GM15510 (cell line): ENCODE data around the gene PDE1A.

Experiments used
- POLR2A ChIP-seq: IDR thresholded peaks from 3 replicates; pipeline ENCODE4 v1.6.1; 2011; ENCODE audit warnings: borderline replicate concordance; ENCODE audit not compliant: insufficient read length; ENCODE audit errors: extremely low read depth

The PDE1A gene

DNA sequence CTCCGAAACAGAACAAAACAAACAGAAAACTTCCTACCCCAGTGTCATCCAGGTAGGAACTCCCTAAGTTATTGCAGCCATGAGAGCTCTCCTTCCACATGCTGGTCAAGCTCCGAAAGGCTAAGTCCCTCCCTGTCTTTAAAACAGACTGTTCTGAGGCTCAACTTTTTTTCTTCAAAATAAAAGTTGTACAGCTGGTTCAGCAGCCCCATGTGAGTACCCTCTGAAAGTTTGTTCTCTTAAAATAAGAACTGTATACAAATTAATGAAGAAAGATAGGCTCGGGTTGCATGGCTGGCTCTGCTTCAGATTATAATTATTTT, at the start of gene PDE1A:
PDE1A (minus strand) TSS at position 119 of the 323 bp plus-strand sequence.
- TF ChIP-seq POLR2A = no peak

DNA sequence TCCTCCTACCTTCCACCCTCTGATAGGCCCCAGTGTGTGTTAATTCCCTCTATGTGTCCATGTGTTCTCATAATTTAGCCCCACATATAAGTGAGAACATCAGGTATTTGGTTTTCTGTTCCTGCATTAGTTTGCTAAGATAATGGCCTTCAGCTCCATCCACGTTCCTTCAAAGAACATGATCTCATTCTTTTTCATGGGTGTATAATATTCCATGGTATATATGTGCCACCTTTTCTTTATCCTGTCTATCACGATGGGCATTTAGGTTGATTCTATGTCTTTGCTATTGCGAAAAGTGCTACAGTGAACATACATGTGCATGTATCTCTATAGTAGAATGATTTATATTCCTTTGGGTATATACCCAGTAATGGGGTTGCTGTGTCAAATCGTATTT, 46.8 kb upstream of the PDE1A start:
- no peak for TF ChIP-seq POLR2A

DNA sequence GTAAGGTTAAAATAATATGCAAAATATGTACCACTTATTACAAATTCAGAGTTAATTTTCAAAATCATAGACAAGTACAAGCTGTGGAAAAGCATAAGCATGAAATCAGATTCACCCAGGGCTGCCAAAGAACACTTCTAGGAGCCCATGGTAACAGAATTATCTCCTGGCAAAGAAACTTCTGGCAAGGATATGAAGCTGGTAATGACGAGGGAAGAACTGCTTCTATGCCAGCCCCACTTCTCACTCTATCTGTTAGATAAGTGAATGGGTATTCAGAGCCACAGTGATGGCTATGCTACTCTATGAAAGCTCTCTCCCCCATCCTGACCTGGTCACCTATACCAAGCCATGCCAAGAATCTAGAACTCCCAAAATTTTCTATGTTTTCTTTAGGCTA, 36.9 kb upstream of the PDE1A start:
- no peak for TF ChIP-seq POLR2A

DNA sequence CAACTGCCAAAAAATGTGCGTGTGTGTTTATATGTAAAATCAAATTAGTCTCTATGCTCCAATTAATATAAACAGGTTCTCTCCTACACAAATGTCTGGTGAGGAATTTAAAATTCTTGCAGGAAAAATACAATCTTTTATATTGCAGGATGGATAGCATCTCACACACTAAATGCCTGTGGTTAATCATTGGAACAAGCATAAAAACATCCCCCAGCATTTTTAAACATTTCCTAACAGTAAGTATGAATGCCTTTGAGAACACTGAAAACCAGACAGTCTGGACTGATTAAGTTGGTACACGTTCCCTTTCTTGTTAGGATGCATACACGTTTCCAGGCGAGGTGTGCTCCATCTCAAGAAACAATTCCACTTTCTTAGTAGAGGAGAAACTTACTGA, 29.9 kb upstream of the PDE1A start:
- TF ChIP-seq POLR2A = no peak

DNA sequence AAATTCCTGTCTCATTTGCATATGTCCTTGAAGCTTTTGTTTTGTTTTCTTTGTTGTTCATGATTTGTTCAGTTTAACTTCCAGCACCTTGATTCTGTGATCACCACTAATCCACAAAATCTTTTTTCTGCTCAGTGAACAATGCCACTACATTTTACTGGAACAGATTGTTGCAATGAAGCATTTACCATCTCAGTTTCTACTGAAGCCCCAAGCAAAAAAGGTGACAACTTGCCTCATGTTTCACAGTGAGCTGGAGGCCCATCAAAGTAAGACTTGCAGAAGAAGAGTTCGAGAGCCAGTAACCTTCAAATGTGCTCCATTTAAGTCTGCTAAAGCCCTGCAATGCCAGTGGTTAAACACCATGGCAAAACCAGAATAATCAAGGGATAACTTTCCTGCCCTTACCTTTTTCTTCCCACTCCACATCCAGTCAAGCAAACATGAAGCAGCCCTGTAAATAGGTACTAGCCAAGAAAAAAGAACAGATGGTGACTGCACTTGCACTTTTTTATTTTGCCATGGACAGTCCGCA, 25.7 kb upstream of the PDE1A start:
- TF ChIP-seq POLR2A = no peak

DNA sequence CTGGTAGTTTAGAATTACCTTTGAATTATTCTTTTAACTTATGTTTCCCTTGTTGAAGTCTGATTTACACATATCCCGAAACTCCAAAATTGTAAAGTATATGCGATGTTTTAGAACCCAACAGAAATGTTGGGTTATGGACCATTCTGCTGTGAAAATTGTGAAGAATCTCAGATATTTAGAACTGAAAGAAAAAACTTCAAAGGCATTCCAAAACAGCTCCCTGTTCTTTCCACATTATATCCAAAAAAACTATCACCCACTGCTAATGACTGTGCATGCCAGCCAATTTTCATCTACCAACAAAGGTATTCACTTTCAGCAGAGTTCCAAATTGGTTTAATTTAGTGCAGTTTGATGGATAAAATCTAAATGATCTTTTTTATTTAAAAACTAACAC, 21.5 kb upstream of the PDE1A start:
- TF ChIP-seq POLR2A = no peak

DNA sequence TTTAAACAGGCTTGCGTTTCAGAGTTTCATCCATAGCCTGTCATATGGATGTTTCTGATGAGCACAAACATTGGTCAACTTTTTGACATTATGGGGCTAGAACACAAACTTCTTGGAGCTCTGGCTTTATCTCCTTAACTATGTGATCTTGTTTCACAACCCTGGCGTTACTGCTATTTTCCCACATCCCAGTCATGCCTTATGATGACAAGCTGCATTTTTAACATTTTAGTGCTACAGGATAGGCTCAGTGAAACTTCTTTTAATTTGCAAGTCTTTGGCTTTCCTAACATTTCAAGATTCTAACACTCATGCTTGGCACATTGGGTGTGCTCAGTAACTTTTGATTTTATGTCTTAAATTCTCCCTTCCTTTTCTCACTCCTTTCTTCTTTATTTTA, 21.0 kb upstream of the PDE1A start:
- no peak for TF ChIP-seq POLR2A

DNA sequence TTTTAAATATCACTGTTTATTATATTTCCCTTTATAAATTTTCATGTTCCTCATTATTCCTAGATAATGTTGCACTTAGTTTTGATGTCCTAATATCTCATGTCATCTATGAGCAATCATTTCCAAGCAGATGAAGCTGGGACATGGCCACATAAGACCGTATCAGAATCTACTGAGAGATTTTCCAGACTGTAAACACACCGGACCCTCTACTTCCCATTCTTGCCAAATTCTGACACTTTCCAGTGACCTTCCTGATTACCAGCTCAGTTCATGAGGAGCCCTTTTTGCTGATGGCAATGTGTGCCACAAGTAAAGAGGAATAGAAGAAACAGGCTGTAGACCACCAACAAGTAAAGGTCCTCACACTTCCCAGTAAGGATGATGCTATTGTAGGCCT, 20.3 kb upstream of the PDE1A start:
- no peak for TF ChIP-seq POLR2A

DNA sequence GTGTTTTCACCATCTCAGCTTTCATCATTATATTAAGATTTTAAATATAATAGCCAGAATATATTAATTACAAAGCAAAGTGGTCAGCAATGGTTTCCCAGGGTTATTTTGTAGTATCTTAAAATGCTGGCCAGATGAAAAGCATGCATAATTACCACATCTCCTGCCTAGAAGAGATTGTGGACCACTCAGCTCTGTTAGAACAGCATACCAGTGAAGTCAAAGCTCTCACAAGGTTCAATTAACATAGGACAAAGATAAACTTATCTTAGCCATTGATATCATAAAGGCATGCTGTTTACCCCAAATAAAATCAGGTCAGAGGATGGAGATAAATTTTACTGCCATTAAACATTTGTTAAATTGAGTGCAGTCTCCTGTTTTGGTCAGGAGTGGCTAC, 19.3 kb upstream of the PDE1A start:
- no peak for TF ChIP-seq POLR2A

DNA sequence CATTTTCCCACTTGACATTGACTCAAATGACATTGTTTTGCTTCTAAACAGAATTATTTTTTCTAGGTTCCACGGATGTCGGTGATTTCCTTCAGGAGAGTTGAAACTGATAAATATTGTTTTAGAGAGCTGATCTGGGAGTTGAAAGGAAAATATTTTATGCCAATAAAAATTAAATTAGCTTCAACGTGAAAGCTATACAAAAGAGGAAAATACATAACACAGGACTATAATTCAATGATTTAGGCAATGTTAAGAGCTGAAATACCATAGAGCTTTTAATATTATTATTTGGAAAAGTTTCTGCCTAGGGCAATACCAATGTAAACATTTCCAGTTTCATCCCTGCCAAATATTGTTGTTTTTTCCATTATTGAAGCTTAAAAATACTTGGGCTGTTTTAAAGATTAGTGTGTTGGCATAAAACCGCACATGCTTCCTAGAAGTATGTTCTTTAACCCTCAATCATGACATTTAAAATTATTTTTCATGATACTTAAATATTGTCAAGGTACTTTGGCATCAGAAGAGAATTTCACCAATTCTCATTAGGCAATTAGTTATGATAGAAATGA, 18.6 kb upstream of the PDE1A start:
- no peak for TF ChIP-seq POLR2A

DNA sequence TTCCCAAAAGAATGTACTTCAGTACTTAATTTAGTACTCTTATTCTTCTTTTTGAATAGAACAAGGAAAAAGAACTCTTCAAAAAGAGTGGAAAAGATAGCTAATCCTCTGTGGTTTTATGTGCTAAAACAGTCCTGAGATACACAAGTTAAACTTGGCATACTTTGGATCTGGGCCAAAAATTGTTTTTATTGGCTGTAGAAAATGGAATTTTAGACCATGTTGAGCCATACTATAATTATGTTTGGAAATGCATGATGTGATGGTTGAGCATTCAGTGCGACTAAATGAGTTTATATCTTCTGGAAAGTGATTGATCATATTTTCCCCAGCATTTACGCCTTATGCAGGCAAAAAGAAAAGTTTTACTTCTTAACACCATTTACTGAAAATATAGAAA, 18.0 kb upstream of the PDE1A start:
- no peak for TF ChIP-seq POLR2A

DNA sequence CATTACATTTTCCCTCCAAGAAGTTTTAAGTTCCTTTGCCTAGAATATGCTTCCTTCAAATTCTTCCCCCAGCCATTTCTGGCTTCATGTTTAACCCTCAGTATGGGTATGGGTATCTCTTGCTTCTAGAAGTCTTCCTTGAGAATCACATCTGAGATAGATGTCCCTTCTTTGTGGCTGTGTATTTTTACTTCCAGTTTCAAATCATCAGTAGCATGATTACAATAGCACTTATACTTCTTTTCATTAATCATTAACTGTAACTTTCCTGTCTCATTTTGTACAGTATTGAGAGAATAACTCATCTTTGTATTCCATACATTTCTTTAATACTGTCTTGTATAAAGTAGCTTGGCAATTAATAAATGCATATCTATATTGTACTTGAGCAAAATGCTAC, 17.3 kb upstream of the PDE1A start:
- TF ChIP-seq POLR2A = no peak

DNA sequence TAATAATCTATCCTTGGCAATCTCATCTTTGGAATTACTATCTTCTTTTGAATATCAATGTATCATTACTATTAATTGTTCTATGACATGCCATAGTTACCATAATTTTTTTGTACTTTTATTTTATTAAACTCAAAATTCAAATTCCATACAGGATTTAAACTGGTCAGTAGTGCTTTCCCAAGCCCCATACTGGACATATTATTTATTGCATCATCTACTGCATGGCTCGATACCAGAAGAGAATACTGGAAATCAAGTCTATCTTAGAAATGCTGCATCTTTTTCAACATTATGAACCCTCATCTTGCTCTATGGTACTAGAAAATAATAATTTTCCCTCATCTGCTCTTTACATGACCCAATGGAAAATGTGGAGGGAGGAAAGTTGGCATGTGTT, 9.4 kb upstream of the PDE1A start:
- TF ChIP-seq POLR2A = no peak

DNA sequence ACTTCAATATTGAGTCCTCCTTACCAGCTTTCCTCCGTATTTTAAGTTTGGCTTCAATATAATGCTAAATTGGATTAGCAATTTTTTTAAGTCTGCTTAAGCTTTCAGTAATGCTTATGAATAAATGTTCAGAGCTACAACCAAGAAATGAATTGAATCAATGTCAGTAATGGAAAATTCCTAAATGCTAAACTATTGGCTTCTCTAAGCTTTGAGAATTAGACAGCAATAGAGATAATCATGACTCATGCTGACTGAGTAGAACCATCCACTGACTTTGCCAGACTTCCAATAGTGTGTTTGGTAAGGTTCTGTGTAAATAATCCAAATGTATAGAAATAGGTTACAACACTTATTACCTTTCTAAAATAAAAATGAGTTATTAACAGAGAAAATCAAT, 8.9 kb upstream of the PDE1A start:
- no peak for TF ChIP-seq POLR2A

DNA sequence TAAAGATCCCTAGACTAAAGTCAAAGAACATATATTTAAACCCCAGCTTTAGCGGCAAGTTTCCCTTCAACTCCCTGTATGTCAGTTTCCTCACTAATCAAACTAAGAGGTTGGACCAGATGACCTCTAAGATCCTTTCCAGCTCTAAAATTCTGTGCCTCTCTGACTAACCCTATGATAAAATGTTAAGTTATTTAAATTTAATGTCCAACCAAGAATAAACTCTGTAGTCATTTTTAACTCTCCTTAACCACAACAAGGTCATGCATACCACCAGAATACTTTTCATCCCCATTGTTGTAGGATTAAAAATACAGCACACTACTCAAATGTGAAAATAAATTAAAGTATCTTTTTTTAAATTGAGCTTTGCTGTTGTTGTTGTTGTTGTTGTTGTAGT, 5.2 kb upstream of the PDE1A start:
- no peak for TF ChIP-seq POLR2A

DNA sequence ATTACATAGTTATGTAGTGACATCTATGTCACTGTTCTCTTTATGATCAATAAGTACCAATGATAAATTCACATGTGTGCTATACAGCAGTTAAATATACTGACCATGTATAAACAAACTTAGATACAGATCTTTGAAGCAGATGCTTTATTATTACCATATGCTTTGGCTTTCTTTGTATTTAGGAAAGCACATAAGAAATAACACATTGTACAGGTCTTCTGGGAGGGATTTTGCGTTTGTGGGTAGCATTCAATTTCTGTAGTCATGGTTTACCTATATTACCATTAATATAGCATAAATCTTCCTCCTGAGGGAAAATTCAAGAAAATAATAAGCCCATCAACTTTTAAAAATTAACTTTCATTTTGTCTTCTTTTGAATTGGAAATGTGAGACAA, 1.6 kb upstream of the PDE1A start:
- no peak for TF ChIP-seq POLR2A
